Endodermal cell (in vitro differentiated cells): ENCODE measurements around the gene FYN. TPM values are rescaled to one million over a fixed set of nuclear protein-coding genes. Genes with fewer than 3 reads are reported as not detected.

Source experiments
- DNase-seq: peaks from one replicate; pipeline ENCODE4 v3.0.0-alpha.2; 2017
- H3K27ac ChIP-seq: 2 replicates; pipeline ENCODE4 v1.5.1; 2013; ENCODE audit warnings: mild to moderate bottlenecking, low read depth, low read length, moderate library complexity
- H3K27me3 ChIP-seq: 2 replicates; pipeline ENCODE4 v1.6.1; 2013; ENCODE audit warnings: mild to moderate bottlenecking, low read length, moderate library complexity; ENCODE audit not compliant: insufficient read depth, control insufficient read depth, poor library complexity, severe bottlenecking
- H3K36me3 ChIP-seq: 2 replicates; pipeline ENCODE4 v1.7.0; 2013; ENCODE audit warnings: mild to moderate bottlenecking, low read length, moderate library complexity; ENCODE audit not compliant: control insufficient read depth, insufficient read depth
- H3K4me1 ChIP-seq: one replicate; pipeline ENCODE4 v1.7.0; 2013; ENCODE audit warnings: low read length; ENCODE audit not compliant: control insufficient read depth, insufficient read depth
- H3K4me3 ChIP-seq: 2 replicates; pipeline ENCODE4 v1.5.1; 2013; ENCODE audit warnings: mild to moderate bottlenecking, low read length, moderate library complexity
- H3K9ac ChIP-seq: 2 replicates; pipeline ENCODE4 v1.6.1; 2013; ENCODE audit warnings: mild to moderate bottlenecking, low read length, moderate library complexity; ENCODE audit not compliant: poor library complexity, severe bottlenecking; ENCODE audit errors: extremely low read depth
- H3K9me3 ChIP-seq: 2 replicates; pipeline ENCODE4 v1.6.1; 2013; ENCODE audit warnings: mild to moderate bottlenecking, low read length, moderate library complexity; ENCODE audit not compliant: control insufficient read depth
- H3K27ac Mint-ChIP-seq: 2 replicates; pipeline ENCODE4 v1.8.0; 2020; ENCODE audit warnings: mixed read lengths
- H3K27me3 Mint-ChIP-seq: 2 replicates; pipeline ENCODE4 v1.8.0; 2021; ENCODE audit warnings: mild to moderate bottlenecking, mixed read lengths; ENCODE audit not compliant: insufficient read depth
- H3K36me3 Mint-ChIP-seq: 2 replicates; pipeline ENCODE4 v1.8.0; 2020; ENCODE audit warnings: low read depth, mixed read lengths
- H3K4me1 Mint-ChIP-seq: 2 replicates; pipeline ENCODE4 v1.8.0; 2020; ENCODE audit warnings: mixed read lengths
- H3K4me3 Mint-ChIP-seq: 2 replicates; pipeline ENCODE4 v1.8.0; 2020; ENCODE audit warnings: mild to moderate bottlenecking, moderate library complexity, mixed read lengths
- H3K9me3 Mint-ChIP-seq: 2 replicates; pipeline ENCODE4 v1.8.0; 2020; ENCODE audit warnings: mild to moderate bottlenecking, mixed read lengths
- CTCF ChIP-seq: fragments of 200-600 bp; sonication (generic); conservative IDR thresholded peaks from 2 replicates; pipeline ENCODE4 v1.5.0; 2021; ENCODE audit warnings: antibody characterized with exemption, mild to moderate bottlenecking
- WGBS, 2 experiments: methylation state at CpG; one replicate each; pipeline versions ENCODE4 v1.1.5 to v1.1.7; 2013; ENCODE audit warnings: missing lambda C conversion rate in 2 of 2, mixed read lengths in 1 of 2; ENCODE audit not compliant: insufficient coverage in 1 of 2, insufficient read length in 1 of 2; 5-methylcytosine and 5-hydroxymethylcytosine counted together
- total RNA-seq, 2 donors: library from RNA; stranded (reverse); fragmentation: NEBNext Ultra II Directional in 1 of 2; extraction: Animal tissue kit (Norgen Biotek cat#: 25700) in 1 of 2; gene quantifications; 2 replicates in 1 of 2; 3 replicates in 1 of 2; pipeline ENCODE4 v1.2.1, GENCODE V29; 2021

FYN gene
- total RNA-seq, 2 donors from 2014 or later, result 70.0 to 96.4 TPM

- no peaks in the 10 kb centered on the region for H3K9me3 Mint-ChIP-seq
- Histone ChIP-seq H3K4me3 (no peak overlapping the region), H3K27ac (peak overlapping the region; percentile 76), H3K27me3 (no peaks in the 10 kb centered on the region), H3K9ac (no peak overlapping the region), H3K9me3 (no peaks in the 10 kb centered on the region), H3K36me3 (no peaks in the 10 kb centered on the region), H3K4me1 (peaks cover 13% of the 10 kb centered on the region)
- H3K4me1 Mint-ChIP-seq, result peaks cover 34% of the 10 kb centered on the region
- 84 to 86% methylated on average over 4 to 7 of the region's 7 CpGs for WGBS, 2 experiments
- DNase-seq, result no peak
- H3K27ac Mint-ChIP-seq, result no peak overlapping the region
- H3K36me3 Mint-ChIP-seq, result no peaks in the 10 kb centered on the region
- H3K4me3 Mint-ChIP-seq, result no peak overlapping the region
- no peak for TF ChIP-seq CTCF
- H3K27me3 Mint-ChIP-seq, result peaks cover 19% of the 10 kb centered on the region
Observed at GRCh38 chr6:111920578-111920977, 47.3 kb upstream of the FYN start.

- Histone ChIP-seq H3K36me3 (no peaks in the 10 kb centered on the region), H3K27ac (no peak overlapping the region), H3K9ac (no peak overlapping the region), H3K4me1 (peaks cover 13% of the 10 kb centered on the region), H3K9me3 (no peaks in the 10 kb centered on the region), H3K27me3 (no peaks in the 10 kb centered on the region), H3K4me3 (no peak overlapping the region)
- Mint-ChIP-seq H3K27ac (no peak overlapping the region), H3K9me3 (no peaks in the 10 kb centered on the region), H3K27me3 (peaks cover 20% of the 10 kb centered on the region), H3K36me3 (no peaks in the 10 kb centered on the region), H3K4me3 (no peak overlapping the region), H3K4me1 (peaks cover 30% of the 10 kb centered on the region)
- TF ChIP-seq CTCF, result no peak
- no peak for DNase-seq
- WGBS, 2 experiments, result 92 to 94% methylated on average over 5 of the region's 5 CpGs
Observed at GRCh38 chr6:111918825-111919224, 45.6 kb upstream of the FYN start.

- Histone ChIP-seq H3K36me3 (no peaks in the 10 kb centered on the region), H3K4me1 (peaks cover 7% of the 10 kb centered on the region), H3K9me3 (no peaks in the 10 kb centered on the region), H3K9ac (no peak overlapping the region), H3K27ac (no peak overlapping the region), H3K4me3 (no peak overlapping the region), H3K27me3 (no peaks in the 10 kb centered on the region)
- DNase-seq, result no peak
- Mint-ChIP-seq H3K36me3 (no peaks in the 10 kb centered on the region), H3K27me3 (peaks cover 17% of the 10 kb centered on the region), H3K4me1 (peaks cover 15% of the 10 kb centered on the region), H3K27ac (no peak overlapping the region), H3K9me3 (no peaks in the 10 kb centered on the region), H3K4me3 (no peak overlapping the region)
- TF ChIP-seq CTCF, result no peak
Observed at GRCh38 chr6:111916747-111917146, 43.5 kb upstream of the FYN start.
